Fibroblast of lung (primary cell): ENCODE measurements around the gene GOLGA6L2.

Experiments used
- EZH2 ChIP-seq: IDR thresholded peaks from 2 replicates; pipeline ENCODE4 v1.5.1; 2012; ENCODE audit warnings: low read length, control low read depth, mild to moderate bottlenecking; ENCODE audit errors: missing control alignments
- TF ChIP-seq, protein P1 (sequence below), 2 donors: IDR thresholded peaks in 1 of 2; conservative IDR thresholded peaks in 1 of 2; 1 replicate in 1 of 2; 2 replicates in 1 of 2; pipeline ENCODE4 v1.5.1; 2011 to 2012; ENCODE audit warnings: low read length in 2 of 2, control low read depth in 1 of 2, inconsistent platforms in 1 of 2, low read depth in 1 of 2, mild to moderate bottlenecking in 1 of 2

DNA sequence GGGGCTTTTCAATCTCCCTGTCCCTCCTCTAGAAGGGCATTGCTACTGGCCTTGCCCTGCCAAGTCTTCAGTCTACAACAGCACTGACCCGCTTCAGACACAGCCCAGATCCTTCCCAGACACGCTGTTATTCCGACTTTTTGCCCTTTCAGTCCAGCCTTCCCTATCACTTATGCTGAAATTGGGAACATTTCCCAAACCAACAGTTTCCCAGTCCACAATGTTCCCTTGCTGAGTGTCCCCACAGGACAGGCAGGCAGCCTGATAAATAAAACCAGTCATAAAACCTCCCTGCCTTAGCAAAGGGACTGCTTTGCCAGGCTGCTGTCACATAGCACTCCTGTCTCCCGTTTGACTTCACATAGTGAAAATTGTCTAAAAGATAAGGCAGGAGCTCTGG is 43.5 kb downstream of the GOLGA6L2 start:
- TF ChIP-seq, protein P1, sequence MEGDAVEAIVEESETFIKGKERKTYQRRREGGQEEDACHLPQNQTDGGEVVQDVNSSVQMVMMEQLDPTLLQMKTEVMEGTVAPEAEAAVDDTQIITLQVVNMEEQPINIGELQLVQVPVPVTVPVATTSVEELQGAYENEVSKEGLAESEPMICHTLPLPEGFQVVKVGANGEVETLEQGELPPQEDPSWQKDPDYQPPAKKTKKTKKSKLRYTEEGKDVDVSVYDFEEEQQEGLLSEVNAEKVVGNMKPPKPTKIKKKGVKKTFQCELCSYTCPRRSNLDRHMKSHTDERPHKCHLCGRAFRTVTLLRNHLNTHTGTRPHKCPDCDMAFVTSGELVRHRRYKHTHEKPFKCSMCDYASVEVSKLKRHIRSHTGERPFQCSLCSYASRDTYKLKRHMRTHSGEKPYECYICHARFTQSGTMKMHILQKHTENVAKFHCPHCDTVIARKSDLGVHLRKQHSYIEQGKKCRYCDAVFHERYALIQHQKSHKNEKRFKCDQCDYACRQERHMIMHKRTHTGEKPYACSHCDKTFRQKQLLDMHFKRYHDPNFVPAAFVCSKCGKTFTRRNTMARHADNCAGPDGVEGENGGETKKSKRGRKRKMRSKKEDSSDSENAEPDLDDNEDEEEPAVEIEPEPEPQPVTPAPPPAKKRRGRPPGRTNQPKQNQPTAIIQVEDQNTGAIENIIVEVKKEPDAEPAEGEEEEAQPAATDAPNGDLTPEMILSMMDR (conservative IDR thresholded peaks at IDR 0.05 in 1 of 2, IDR thresholded peaks at IDR 0.05 in 1 of 2; ENCODE audit: low read depth in 1 of 2, low read length in 2 of 2), result no peak
- no peak for TF ChIP-seq EZH2
